HG02623 (cell line): ENCODE data around the gene GSTM2.

ENCODE experiments used
- ATAC-seq: cut with Tn5 transposase; IDR thresholded peaks from one replicate; pipeline ENCODE4 v1.9.1; 2021; ENCODE audit warnings: moderate library complexity; ENCODE audit not compliant: unreplicated experiment

GSTM2 gene

DNA sequence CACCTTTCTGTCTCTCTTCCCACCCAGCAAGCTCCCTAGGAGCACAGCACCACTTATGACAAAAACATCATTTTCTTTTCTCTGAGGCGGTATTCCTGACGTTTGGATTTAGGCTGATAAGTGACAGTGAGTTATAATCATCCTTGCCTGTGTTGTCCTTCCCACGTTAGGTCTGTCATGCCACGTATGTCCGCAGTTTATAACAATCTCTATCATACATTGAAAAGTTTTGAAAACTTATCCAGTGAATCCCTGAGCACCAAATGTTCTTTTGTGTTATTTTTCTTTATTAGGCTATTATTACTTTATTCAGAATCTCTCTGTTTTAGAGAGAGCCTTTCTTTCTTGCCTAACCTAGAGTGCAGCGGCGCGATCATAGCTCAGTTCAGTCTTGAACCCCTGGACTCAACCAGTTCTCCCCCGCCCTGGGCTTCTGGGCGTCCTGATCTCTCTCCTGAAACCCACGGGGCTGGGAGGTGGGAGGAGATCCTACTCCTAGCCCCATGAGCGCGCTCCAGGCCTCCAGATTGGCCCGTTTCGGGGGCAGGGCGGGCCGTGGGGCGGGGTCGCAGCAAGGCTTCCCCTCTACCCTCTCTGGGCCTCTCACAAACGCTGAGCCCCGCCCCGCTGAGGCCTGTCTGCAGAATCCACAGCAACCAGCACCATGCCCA, at the start of gene GSTM2:
GSTM2 (plus strand) TSS at position 606 of the 671 bp plus-strand sequence; CDS start at position 665, 59 bp downstream.
- peak; percentile 97 for ATAC-seq

DNA sequence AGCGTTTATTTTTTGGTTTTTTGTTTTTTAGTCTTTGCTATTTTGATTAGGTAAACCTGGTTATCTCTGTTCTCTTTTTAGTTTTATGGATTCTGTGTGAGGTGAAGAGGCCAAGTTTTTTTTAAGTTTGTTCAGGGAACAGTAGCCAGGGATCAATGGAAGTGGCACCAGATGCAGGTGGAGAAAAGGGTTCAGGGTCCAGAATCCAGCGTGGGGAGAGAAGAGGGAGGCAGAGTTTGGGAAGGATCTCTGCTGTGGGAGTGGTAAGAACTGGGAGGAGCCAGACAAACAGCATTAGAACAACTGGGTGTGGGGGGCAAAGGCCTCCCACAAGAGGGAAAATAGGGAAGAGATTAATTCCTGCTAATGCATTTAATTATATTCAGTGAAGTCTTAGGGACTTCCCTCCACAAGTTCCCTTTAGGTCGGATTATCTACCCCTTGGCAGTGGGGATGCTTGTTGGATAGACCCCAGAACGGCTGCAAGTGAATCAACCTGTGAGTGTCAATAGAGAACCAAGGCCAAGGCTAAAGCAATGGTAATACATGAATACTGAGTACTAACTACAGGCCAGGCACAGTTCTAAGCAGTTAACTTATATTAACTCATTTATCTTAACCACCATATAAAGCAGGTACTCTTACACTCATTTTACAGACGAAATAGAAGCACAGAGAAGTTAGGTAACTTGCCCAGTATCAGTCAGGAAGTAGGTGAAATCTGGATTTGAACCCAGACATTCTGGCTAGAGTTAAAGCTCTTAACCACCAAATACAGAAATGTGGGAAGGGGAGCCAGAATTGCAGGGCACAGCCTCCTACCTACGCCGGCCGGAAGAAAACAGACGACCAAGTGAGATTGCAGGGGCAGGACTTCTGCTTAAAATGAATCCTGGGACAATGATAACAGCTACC, 48.9 kb upstream of the GSTM2 start:
- ATAC-seq = no peak

DNA sequence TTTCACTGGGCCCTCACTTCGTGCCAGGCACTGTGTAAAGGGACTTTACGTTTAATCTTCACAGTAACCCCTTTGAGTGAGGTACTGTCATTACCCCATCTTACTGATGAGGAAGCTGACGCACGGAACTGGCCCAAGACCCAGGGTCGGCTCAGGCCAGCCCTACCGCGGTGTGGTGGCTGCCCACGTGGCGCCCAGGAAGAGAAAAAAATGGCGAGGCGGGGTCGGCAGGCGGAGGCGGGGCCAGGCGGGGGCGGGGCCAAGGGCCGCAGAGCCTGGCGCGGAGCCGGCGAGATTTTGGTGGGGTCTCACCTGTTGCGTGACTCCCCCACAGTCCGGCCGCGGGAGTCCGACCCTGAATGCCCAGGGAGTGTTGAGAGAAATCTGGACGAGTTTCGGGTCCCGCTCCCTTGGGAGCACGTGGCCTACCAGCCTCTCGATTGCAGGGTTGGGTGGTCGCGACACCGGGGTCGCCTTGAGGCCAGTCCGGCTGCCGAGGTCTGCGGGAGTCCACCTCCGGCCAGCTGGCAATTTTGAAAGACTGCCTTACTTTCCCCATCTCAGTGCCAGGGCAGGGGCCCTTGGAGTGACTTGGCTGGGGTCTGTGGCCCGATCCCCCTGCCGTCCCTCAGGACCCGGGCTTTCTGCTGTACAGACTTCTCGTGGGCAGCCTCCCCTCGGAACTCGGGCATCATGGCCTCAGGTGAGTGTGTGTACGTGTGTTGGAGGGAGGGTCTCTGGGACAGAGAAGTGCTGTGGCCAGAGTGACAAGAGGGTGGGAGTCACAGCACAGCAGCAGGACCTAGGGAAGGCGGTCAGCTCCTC, 48.1 kb upstream of the GSTM2 start, which contains the start of the genes AMPD2 and GNAT2:
AMPD2 (plus strand) TSS at position 262 of the 825 bp plus-strand sequence. CDS start 1,339 bp downstream, outside the sequence.
GNAT2 (minus strand) TSS at position 41 of the 825 bp plus-strand sequence. CDS start 6,746 bp downstream, outside the sequence.
- ATAC-seq = peak; percentile 56

DNA sequence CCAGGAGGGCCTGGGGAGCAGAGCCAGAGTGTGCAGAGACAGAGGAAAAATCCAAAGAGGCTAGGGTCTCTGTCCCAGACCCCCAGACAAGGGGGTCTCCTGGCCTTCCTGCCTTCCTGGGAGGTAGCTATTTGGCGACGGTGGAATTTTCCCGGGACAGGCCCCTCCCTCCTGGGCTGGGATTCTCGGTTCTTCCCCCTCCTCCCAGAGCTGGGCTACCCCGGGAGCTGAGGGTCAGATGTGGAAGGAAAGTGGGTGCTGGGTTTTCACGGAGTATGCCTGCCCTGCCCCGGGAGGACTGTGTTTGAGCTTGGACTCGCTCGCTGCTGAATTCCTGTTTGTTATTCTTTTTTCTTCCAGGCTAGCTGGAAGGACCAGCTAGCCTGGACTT, 47.5 kb upstream of the GSTM2 start:
- no peak for ATAC-seq

- ATAC-seq = peak; percentile 62
Measured at GRCh38 chr1:109620841-109621286, 47.0 kb upstream of the GSTM2 start.

DNA sequence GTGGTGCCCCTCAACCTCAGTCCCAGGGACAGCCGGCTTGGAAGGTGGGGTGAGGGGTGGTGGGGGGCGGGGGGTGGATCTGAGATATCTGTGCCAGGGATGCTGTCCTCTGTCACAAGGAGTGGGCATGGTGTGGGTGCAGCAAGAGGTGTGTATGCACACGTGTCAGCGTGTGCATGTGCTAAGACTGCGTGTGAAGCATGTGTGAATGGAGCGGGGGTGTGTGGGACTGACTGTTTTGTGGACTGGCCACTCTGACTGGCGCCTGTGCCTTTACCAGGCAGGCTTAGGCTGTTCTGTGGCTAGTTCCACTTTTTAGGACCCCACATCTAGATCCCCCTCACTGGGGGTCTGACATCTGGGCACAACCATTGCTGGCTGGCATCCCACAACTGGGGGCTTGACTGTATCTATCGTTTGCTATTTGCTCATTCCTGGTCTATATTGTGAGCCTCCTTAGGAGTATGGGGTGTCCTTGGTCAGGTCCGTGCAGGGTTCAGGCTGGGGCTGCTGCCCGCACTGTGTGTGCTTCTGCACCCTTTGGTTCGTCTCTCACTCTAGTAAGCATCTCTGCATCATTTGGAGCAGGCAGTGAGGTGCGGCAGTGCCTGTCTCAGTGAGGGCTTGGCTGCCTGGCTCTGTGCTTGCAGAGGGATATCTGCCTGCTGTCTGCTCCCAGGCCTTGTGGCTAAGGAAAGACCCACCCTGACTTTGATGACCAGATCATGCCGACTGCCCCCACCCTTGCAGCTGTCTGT, 46.3 kb upstream of the GSTM2 start:
- ATAC-seq = no peak

GRCh38 chr1:109622137-109622892, 45.5 kb upstream of the GSTM2 start:
- ATAC-seq = no peak

DNA sequence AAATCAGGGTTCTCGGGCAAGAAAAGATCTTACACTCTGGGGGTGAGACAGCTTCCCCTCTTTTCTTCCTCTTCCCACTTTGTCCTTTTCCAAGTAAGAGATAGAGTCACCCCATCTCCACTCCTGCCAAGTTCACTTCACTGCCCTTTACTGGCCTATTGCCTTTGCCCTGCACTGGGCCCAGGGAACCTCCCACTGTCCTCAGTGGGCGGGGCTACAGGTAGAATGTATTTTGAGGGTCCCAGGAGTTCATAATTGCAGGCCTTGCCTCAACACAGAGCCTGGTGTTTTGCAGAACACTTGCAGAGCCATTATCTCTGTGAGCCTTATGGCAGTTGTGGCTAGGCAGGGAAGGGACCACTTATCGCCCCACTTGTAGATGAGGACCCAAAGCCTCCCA, 45.0 kb upstream of the GSTM2 start:
- no peak for ATAC-seq

- ATAC-seq = no peak
Measured at GRCh38 chr1:109623601-109624161, 44.2 kb upstream of the GSTM2 start.

GRCh38 chr1:109624201-109625010, 43.5 kb upstream of the GSTM2 start:
- no peak for ATAC-seq

- ATAC-seq = no peak
Measured at GRCh38 chr1:109625176-109625575, 42.7 kb upstream of the GSTM2 start.

DNA sequence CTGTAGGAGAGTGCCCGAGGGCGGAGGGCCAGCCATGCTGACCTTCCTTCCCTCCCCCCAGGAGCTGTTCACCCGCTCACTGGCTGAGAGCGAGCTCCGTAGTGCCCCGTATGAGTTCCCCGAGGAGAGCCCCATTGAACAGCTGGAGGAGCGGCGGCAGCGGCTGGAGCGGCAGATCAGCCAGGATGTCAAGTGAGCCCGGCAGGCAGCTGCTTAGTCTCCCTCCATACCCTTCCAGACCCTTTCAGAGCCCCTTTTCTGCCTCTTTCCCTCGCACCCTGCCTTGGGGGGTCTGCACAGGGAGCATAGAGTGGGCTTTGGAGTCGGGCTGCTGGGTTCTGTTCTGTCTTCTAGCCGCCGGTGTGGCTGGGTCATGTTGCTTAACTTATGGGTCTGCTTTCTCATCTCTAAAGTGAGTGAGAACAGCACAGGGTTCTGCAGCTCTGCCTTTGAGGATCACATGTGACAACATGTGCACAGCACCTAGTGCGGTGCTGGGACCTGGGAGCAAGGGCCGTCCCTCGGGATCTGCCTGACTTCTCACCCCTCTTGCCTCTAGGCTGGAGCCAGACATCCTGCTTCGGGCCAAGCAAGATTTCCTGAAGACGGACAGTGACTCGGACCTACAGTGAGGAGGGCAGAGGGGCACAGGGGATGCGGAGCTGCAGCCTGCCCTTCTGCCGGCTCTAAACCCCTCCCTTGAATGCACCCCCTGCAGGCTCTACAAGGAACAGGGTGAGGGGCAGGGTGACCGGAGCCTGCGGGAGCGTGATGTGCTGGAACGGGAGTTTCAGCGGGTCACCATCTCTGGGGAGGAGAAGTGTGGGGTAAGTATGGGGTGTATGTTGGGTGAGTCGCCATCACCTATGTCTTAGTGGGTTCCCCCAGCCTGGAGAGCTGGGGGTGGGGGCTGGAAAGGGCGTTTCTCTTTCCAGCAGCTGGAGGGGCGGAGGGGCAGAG, 42.0 kb upstream of the GSTM2 start:
- no peak for ATAC-seq

- ATAC-seq = no peak
Measured at GRCh38 chr1:109626682-109627408, 41.0 kb upstream of the GSTM2 start.

GRCh38 chr1:109627692-109628399, 40.0 kb upstream of the GSTM2 start:
- no peak for ATAC-seq

- no peak for ATAC-seq
Measured at GRCh38 chr1:109628540-109629321, 39.1 kb upstream of the GSTM2 start.
